ENCODE results near the gene ZC3H4.

GRCh38 chr19:47089767-47090350 lies 23.7 kb downstream of the ZC3H4 start:
- no peak for TF ChIP-seq CREB5 (CRISPR knock-in tag; IDR thresholded peaks at IDR 0.05)
- TF ChIP-seq JUND (IDR thresholded peaks at IDR 0.05; ENCODE audit: borderline replicate concordance, low read depth, low read length): no peak
- TF ChIP-seq JUND (tag; IDR thresholded peaks at IDR 0.05; ENCODE audit: borderline replicate concordance, low read depth, low read length): no peak
- TF ChIP-seq USF1 (CRISPR knock-in tag; IDR thresholded peaks at IDR 0.05): no peak
- TF ChIP-seq MAX (CRISPR knock-in tag; IDR thresholded peaks at IDR 0.05): no peak
